ENCODE data around the gene MYO1B.

Gene MYO1B

DNA sequence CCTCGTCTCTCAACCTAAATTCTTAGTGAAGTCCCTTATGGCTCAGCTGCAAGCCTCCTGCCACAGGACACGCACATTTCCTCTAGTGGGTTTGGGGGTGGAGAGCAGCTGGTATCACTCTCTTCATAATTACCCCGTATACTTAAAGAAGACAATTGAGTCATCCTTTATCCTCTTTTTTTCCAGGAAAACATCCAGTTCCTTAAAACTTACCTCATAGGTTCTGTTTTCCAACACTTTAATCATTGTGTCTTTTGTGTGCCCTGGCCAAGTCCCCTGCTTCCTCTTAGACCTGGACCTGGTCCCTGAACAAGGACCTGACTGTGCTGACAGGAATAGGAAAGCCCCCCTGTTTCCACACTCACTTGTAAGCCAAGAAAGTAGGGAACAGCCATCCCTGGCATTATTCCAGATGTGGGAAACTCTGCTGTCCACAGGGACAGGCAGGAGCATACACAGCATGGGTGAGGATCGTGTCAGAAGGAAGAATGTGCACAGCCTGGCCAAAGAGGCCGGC is 42.3 kb upstream of the MYO1B start:
- no peak for DNase-seq (ENCODE audit: low read depth)
- H3K4me3 ChIP-seq (ENCODE audit: low read depth, low read length): no peak overlapping the region
- TF ChIP-seq, protein P1, sequence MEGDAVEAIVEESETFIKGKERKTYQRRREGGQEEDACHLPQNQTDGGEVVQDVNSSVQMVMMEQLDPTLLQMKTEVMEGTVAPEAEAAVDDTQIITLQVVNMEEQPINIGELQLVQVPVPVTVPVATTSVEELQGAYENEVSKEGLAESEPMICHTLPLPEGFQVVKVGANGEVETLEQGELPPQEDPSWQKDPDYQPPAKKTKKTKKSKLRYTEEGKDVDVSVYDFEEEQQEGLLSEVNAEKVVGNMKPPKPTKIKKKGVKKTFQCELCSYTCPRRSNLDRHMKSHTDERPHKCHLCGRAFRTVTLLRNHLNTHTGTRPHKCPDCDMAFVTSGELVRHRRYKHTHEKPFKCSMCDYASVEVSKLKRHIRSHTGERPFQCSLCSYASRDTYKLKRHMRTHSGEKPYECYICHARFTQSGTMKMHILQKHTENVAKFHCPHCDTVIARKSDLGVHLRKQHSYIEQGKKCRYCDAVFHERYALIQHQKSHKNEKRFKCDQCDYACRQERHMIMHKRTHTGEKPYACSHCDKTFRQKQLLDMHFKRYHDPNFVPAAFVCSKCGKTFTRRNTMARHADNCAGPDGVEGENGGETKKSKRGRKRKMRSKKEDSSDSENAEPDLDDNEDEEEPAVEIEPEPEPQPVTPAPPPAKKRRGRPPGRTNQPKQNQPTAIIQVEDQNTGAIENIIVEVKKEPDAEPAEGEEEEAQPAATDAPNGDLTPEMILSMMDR (IDR thresholded peaks at IDR 0.05; ENCODE audit: low read depth, low read length, missing control alignments): no peak

DNA sequence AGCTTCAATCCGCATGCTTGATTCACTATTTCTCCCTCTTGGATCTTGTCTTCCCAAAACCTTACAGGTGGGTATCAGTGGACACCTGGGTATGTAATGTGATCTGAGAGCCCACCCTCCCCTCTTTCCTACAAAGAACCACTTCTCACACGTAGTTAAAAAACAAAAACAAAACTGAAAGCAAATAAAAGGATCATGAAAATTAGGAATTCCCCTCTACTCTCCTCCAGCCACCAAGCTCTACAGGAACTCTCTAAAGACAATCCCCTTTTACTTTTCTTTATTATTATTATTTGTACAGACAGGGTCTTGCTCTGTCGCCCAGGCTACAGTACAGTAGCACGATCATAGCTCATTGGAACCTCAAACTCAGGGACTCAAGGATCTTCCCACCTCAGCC is 40.8 kb upstream of the MYO1B start:
- peak overlapping the region; percentile 25; the same call in 1 of the 2 replicates for H3K4me3 ChIP-seq (ENCODE audit: low read depth, low read length)
- DNase-seq (ENCODE audit: low read depth): no peak
- TF ChIP-seq, protein P1 (IDR thresholded peaks at IDR 0.05; ENCODE audit: low read depth, low read length, missing control alignments): no peak

DNA sequence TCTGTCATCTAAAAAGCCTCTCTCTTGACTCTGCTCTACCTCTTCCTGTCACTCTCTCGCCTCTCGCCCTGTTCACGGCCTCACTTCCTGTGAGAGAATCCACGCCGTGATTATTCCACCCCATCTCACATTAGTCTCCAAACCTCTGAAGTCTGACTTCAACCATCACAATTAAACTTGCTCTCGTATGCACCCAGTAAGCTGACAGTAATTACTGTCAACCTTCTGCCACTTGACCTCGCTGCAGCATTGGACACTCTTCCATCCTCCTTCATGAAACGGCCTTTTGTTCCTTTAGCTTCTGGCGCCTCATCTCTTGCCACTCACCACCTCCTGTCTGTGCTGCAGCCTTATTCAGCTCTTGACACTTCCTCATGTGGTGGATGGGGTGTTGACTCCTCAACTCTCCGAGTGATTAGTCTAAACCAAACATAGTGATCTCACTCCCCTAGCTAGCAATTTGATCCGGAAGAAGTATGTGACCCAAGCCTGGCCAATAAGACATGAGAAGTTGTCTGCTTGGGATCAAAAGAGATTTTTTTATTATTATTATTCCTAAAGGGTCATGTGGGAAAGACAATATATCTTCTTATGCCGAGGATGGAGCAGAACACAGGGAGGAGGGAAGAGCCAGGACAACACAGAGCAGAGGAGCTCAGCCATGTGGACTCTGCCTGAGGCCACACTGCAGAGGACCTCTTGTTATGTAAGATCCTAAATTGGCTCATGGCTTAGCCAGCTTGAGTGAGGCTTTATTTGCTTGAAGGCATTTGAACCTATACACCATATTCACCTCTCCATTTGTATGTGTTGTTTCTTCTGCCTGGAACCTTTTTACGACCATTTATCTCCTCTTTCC is 38.4 kb upstream of the MYO1B start:
- no peak for DNase-seq (ENCODE audit: low read depth)
- no peak overlapping the region for H3K4me3 ChIP-seq (ENCODE audit: low read depth, low read length)
- TF ChIP-seq, protein P1 (IDR thresholded peaks at IDR 0.05; ENCODE audit: low read depth, low read length, missing control alignments): no peak

DNA sequence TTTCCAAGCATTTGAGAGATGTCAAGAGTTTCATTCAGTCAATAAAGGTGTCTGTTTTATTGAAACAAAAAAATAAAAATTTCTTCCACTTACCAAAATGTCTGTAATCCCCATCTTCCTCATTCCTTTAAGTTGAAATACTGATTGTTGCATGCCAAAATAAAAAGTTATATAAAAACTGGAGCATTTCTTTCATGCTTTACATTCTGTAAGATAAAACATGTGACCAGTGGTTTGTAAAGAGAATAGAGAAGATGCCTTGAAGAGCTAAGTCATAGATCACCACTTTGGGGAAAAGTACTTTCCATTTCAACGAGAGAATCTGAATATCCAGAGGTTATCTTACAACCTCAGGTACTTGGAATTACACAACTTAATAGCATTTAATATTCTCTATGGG is 35.9 kb upstream of the MYO1B start:
- no peak for DNase-seq (ENCODE audit: low read depth)
- TF ChIP-seq, protein P1 (IDR thresholded peaks at IDR 0.05; ENCODE audit: low read depth, low read length, missing control alignments): no peak
- H3K4me3 ChIP-seq (ENCODE audit: low read depth, low read length): no peak overlapping the region

DNA sequence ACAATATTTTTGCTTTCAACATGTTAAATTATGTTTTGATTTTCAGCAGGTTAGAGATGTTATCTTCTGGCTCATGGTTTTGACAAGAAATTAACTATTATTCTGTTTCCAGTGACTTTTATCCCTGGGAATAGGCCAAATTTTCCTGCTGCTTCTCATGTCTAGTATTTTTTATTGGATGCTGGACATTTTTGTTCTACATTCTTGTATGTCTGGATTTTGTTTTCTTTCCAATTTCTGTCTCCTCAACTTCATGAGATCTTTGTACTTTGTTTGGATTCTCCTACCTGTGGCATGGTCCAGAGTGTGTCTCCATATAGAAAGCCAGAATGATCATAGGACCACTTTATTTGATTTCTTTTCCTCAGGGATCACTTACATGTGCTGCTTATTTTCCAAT is 33.1 kb upstream of the MYO1B start:
- TF ChIP-seq, protein P1 (IDR thresholded peaks at IDR 0.05; ENCODE audit: low read depth, low read length, missing control alignments): no peak
- no peak overlapping the region for H3K4me3 ChIP-seq (ENCODE audit: low read depth, low read length)
- no peak for DNase-seq (ENCODE audit: low read depth)

DNA sequence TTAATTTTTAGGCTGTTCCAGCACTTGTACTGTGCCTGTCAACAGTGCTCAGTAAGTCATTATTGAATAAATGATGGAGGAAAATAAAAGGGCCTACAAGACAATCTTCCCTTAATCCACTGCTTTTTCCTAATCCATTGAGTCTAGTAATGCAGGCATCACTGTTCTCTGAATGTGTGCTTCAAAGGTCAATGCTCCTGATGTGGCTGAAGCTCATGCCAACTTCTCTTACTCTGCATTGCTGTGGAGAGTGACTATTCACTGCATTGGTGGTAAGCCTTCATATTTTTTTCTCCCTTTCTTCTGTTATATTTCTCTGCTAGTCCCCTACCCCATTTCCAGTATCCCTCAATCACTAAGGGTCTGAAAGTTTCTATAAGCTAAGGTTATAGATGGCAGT is 31.9 kb upstream of the MYO1B start:
- TF ChIP-seq, protein P1 (IDR thresholded peaks at IDR 0.05; ENCODE audit: low read depth, low read length, missing control alignments): no peak
- H3K4me3 ChIP-seq (ENCODE audit: low read depth, low read length): no peak overlapping the region
- no peak for DNase-seq (ENCODE audit: low read depth)

DNA sequence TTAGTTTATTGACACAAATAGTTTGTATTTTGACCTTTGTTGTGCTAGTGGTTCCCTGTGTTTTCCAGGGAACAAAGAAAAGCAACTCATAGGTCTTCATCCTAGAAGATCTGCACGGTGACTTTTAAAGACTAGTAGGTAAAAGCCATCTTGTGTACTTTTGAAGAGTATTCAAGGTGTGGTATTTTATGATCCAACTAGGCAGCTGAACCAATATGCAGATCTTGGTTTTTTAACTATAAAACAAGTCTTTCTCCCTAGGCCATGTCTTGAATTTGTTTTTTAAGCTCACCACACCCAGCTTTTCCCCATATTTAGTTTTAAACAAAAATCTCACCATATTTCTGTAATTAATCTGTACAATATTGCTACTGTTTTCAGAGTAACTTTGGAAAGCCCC is 30.0 kb upstream of the MYO1B start:
- H3K4me3 ChIP-seq (ENCODE audit: low read depth, low read length): no peak overlapping the region
- no peak for DNase-seq (ENCODE audit: low read depth)
- TF ChIP-seq, protein P1 (IDR thresholded peaks at IDR 0.05; ENCODE audit: low read depth, low read length, missing control alignments): no peak
